GM19372 (cell line): ENCODE results near the gene ZFP36L2.
"Not testable (repeated sequence)": the region's sequence is repeated elsewhere in the genome, so short reads cannot be mapped to it uniquely, and the experiment has no call there.

Experiments used
- ATAC-seq: cut with Tn5 transposase; IDR thresholded peaks from one replicate; pipeline ENCODE4 v1.9.1; 2021; ENCODE audit warnings: mild to moderate bottlenecking, low read depth, moderate library complexity; ENCODE audit not compliant: unreplicated experiment

ZFP36L2 gene

DNA sequence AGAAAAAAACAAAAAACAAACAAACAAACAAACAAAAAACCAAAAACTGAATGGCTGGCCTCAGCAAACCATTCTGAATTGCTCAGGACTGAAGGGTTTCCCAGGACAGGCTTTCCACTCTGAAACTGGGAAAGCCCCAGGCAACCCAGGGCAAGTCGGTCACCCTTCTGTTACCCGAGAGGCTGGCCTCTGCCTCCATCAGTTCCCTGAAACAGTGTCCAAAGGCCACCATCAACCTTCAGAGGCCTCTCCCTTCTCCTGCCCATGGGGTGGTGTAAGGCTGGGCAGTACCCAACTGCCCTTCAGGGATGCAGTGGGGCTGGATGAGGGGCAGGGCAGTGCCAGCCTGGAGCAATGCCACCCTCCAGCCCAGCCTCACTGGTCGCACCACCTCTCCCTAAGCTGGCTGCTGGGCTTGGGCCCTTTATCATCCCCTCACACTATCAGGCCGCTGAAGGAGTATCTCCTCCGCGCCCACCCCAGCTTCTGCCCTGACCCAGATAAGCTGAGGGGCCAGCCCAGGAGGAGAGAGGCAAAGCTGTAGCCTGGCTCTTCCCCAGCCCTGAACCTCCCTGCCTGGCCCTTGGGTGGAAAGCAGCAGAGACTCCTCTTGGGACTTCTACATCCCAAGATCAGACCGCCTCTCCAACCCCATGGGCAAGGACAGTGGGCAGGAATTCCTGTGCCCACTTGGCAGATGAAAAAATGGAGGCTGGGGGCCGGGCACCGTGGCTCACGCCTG, 35.9 kb downstream of the ZFP36L2 start:
- ATAC-seq, result no peak

- ATAC-seq, result not testable (repeated sequence)
These were observed 36.5 kb downstream of the ZFP36L2 start for GRCh38 chr2:43189861-43190260.

- ATAC-seq, result no peak
These were observed 37.6 kb downstream of the ZFP36L2 start for GRCh38 chr2:43188561-43189386.

- no peak for ATAC-seq
These were observed 39.6 kb downstream of the ZFP36L2 start for GRCh38 chr2:43186679-43187374.

- no peak for ATAC-seq
These were observed 40.1 kb downstream of the ZFP36L2 start for GRCh38 chr2:43186321-43186678.

DNA sequence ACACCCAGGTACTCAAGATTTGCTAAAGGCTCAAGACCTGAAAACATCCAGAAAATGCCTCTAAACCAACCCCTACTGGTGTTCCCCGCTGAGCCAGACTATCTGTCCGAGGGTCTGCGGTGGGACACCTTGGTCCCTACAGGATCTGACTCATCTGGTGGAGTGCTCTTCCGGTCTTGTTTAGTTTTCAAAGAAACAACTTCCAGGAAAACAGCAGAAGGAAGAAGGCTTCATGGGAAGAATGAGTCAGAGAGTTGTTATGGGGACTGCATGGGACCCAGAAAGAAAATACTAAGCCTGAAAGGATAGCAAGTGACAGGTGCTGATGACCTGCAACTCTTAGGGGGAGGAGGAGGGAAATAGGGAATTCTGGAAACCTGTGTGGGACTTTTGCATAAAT, 41.3 kb downstream of the ZFP36L2 start:
- ATAC-seq, result no peak

DNA sequence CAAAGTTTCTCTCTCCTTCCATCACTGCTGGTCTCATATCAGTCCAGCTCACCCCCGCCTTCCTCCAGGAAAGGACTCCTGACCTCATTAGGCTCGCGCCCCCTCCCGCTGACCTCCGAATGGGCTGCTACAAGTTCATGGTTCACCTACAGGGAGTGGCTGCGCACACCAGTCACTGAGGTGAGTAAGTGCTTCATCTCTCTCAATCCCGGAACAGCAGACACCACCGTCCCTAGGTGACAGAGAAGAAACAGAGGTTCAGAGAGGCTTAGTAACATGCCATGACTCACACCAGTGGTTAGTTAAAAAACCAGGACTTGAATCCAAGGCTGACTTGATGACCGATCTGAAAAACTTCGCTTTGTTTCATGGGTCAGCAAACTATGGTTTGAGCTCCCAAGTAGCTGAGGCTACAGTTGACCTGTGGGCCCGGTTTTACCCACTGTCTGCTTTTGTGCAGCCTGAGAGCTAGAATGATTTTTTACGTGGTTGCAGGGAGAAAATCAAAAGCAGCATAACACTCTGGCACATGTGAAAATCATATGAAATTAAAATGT, 42.0 kb downstream of the ZFP36L2 start:
- ATAC-seq, result no peak

- no peak for ATAC-seq
These were observed 42.7 kb downstream of the ZFP36L2 start for GRCh38 chr2:43183743-43184142.

DNA sequence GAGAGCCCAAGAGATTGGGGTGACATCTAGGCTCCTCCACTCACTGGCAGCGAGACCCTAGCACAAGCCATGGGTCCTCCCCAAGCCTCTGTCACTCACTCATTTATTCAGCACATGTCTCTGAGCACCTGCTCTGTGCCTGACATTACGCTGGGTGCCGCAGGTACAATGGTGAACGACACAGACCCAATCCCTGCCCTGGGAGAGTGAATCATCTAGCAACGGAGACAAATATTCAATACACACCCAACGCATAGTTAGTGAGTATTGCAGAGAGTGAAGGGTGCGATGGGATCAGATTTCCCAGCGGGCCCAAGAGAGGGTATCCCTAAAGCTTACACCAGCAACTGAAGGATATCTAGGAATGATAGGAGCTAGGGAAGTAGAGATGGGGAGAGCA, 45.5 kb downstream of the ZFP36L2 start:
- no peak for ATAC-seq

DNA sequence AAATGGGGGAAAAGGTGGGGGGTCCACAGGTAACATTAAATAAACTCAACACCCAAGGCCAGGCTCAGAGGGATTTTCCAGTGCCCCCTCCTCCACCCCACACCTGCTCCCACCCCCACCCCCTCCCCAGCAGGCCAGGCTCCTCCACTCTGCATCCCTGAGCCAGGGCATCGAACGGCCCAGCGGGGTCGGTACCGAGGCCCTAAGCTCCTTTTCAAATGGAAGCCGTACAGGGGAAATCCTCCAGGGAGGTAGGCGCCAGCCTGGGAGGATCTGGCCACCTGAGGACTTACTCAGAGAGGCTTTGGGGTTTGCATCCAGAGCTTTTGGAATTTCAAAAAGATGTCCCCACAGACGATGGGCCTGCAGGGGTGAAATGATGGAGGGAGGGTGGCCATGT, 46.5 kb downstream of the ZFP36L2 start:
- ATAC-seq, result no peak

GRCh38 chr2:43178602-43179542, 47.5 kb downstream of the ZFP36L2 start:
- no peak for ATAC-seq

GRCh38 chr2:43178055-43178598, 48.3 kb downstream of the ZFP36L2 start:
- ATAC-seq, result no peak

DNA sequence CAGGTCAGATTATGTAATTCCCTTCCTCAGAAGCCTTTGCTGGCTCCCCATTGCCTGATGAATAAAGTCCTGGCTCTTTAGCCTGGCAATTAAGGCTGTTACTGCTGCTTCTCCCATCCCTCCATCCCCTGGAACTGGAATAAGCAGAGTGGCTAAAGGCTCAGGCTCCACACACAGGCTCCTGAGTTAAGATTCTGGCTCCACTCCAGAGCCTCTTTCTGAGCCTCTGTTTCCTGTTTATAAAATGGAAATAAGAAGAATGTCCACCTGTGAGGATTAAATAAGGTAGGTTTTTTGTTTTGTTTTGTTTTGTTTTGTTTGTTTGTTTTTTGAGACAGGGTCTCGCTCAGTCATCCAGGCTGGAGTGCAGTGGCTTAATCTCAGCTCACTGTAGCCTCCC, 50.0 kb downstream of the ZFP36L2 start:
- ATAC-seq, result no peak

DNA sequence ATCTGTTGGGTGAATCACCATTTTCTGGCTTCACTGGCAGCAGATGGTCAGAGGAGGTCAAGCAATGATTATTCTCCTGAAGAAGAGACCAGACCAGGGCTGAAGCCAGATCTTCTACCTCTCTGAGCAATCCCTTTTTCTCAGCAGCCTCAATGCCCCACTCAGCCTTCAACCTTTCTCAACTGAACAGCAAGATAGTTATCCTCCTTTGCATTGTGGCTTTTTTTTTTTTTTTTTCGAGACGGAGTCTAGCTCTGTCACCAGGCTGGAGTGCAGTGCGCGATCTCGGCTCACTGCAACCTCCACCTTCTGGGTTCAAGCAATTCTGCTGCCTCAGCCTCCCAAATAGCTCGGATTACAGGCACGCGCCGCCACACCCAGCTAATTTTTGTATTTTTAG, 50.5 kb downstream of the ZFP36L2 start:
- no peak for ATAC-seq

- ATAC-seq, result no peak
These were observed 51.4 kb downstream of the ZFP36L2 start for GRCh38 chr2:43175020-43175441.

- peak; percentile 80 for ATAC-seq
These were observed 52.0 kb downstream of the ZFP36L2 start for GRCh38 chr2:43174368-43174916.
